Cardiac fibroblast (primary cell): ENCODE measurements around the gene RASSF4.

Experiments
- DNase-seq, 2 donors: peaks; one replicate each; pipeline versions ENCODE4 v3.0.0 to v3.0.0-alpha.2; 2010; ENCODE audit warnings: low read depth in 2 of 2
- H3K4me3 ChIP-seq, 2 donors: replicated peaks in 1 of 2; 1 replicate in 1 of 2; 2 replicates in 1 of 2; pipeline ENCODE4 v1.5.1; 2011; ENCODE audit warnings: low read depth in 2 of 2, low read length in 2 of 2, mild to moderate bottlenecking in 2 of 2, moderate library complexity in 1 of 2
- TF ChIP-seq, protein P1 (sequence below): IDR thresholded peaks from one replicate; pipeline ENCODE4 v1.5.1; 2011; ENCODE audit warnings: low read depth, mild to moderate bottlenecking, low read length, inconsistent platforms

Gene RASSF4

DNA sequence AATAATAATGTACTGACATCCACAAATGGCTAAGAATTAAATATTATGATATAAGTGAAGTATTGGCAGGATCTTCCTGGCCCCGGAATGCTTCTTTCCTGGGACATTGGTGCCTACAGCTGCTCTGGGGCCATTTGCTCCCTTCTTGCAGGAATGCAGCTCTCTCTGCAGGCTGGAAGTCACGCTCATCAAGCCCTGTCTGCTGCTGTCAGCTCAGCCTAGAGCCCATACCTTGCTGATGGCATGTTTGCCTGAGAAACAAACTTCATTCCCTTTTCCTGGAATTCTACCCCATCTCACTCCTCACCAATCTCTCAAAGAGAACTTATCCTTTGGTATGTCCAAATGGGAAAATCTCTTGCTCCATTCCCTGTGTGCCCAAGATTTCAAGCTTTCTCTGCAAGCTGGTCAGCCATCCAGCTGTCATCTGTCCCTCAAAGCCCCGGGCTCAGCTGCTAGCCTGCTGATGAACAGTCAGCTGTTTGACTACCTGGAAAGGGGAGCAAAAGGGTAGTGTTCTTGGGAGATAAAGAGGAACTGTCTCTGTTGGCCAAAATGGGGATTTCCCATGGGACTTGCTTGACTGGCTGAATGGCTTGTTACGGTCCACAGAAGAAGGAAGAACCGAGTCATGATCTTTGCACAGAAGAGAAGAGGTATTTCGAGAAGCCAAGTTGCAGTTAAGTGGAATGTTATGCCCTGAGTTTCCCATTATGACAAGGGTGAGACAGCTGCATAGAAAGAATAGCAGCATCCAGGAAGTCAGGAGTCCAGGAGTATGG, 12.0 kb upstream of the RASSF4 start:
- H3K4me3 ChIP-seq: no peak overlapping the region
- TF ChIP-seq, protein P1, sequence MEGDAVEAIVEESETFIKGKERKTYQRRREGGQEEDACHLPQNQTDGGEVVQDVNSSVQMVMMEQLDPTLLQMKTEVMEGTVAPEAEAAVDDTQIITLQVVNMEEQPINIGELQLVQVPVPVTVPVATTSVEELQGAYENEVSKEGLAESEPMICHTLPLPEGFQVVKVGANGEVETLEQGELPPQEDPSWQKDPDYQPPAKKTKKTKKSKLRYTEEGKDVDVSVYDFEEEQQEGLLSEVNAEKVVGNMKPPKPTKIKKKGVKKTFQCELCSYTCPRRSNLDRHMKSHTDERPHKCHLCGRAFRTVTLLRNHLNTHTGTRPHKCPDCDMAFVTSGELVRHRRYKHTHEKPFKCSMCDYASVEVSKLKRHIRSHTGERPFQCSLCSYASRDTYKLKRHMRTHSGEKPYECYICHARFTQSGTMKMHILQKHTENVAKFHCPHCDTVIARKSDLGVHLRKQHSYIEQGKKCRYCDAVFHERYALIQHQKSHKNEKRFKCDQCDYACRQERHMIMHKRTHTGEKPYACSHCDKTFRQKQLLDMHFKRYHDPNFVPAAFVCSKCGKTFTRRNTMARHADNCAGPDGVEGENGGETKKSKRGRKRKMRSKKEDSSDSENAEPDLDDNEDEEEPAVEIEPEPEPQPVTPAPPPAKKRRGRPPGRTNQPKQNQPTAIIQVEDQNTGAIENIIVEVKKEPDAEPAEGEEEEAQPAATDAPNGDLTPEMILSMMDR: no peak
- DNase-seq: no peak

DNA sequence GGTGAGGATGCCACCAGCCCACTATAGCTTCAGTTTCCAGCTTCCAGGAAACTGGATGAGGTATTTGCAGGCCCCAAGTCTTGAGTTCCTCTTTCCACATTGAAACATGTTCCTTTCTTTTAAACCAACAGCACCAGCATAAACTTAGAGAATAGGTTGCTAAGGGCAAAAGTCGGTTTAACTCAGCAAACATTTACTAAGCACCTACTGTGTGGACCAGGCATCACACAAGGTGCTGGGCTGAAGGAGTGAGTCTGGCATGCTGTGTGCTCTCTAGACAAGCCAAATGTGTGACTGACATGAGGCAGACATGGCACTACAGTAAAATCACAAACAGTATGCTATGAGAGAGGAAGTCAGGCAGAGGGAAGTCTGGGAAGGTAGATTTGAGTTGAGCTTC, 11.0 kb upstream of the RASSF4 start:
- no peak overlapping the region for H3K4me3 ChIP-seq
- DNase-seq: no peak
- TF ChIP-seq, protein P1: no peak

DNA sequence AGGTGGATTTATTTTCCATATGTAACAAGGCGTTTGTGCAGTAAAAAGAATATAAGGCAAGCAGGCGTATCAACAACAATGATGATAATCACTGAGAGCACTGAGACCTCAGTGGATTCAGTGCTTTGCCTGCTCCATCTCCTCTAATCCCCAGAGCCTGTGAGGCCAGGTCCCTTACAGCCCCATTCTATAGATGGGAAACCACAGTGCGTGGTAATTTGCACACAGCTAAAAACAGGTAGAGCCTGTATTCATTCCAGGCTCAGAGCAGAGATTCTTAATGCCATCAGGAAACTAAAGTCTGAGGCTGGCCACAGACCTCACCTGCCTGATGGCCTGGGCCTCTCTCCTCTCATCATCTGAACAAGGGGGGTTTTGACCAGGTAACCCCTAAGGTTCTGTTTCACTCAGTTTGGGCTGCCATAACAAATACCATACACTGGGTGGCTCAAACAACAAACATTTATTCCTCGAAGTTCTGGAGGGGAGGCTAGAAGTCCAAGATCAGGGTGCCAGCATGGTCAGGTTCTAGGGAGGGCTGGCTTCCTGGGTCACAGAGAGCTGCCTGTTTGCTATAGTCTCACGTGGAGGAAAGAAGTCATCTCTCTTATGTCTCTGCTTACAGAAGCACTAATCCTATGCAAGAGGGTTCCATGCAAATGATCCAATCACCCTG, 10.3 kb upstream of the RASSF4 start:
- no peak for DNase-seq
- TF ChIP-seq, protein P1: no peak
- H3K4me3 ChIP-seq: no peak overlapping the region

DNA sequence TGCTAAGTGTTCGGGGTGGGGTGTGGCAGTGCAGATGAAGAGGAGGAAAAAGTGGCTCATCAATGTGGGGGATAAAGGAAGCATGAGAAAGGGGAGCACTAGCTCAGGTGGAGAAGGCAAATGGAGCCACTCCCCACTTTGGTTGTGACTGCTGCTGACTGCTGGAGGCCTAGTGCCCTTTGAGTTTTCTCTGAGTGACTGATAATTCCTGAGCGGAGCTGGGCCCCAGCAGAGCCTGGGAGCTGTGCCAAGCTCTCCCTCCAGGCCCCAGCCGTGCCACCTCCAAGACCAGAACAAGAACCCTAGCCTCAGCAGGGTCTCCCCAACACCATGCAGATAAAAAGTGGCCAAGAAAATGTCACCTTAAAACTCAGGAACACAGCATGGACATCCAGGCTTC, 9.7 kb upstream of the RASSF4 start:
- TF ChIP-seq, protein P1: no peak
- H3K4me3 ChIP-seq: no peak overlapping the region
- DNase-seq: no peak

DNA sequence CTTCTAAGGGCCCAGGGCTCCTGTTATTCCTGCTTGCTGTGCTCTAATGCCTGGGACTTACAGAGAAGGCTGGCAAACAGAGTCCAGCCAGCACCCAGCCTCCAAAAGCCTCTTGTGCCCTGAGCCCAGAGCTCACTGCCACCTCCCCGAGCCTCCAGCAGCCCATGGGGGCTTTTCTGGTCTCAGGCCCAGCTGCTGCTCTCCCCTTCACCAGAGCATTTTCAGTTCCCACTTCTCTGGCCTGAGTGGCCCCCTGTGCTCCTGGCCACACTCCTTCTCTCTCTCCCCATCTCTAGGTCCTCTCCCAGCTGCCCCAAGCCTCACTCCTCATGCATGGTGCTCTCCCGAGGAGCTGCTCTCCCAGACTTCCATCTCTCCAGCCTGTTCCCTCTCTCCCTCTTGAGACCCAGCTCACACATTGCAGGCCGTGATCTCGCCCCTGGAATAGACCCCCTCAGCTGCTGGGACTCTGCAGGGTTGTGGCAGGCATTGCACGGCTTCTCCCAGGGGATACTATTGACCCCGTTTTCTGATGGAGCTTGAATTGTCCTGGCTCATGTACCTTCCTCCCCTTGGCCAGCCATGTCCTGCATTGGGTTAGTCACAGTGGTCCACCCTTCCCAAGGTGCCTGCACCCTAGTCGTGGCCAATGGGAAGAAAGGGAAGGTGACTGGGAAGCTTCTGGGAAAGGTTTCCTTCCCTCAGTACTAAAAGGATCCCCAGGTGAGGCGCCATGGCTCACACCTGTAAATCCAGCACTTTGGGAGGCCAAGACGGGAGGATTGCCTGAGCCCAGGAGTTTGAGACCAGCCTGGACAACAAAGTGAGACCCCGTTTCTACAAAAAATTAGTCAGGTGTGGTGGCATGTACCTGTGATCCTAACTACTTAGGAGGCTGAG, 9.0 kb upstream of the RASSF4 start:
- TF ChIP-seq, protein P1: no peak

DNA sequence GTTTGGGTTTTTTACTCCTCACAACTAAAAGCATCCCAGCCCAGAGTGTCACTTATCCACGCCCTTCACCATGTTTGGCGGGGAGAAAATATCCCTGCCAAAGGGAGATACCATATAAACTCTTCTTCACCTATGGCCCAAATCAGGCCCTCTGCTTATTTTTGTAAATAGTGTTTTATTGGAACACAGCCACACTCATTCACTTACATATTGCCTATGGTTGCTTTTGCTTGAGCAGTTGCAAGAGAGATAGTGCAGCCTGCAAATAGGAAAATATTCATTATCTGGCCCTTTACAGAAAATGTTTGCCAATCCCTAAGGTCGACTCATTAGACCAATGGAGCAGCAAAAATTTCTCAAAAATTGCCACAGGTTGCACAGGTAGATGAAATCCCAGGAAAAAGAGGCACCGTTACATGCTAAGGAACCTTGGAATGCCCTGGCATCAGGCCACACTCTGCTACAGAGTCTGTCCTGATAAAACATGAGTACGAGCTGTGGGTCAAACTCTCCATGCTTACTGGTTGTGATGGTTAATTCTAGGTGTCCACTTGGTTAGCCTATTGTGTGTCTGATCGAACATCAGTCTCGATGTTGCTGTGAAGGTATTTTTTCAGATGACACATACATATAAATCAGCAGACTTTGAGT, 7.9 kb upstream of the RASSF4 start:
- TF ChIP-seq, protein P1: no peak
- no peak overlapping the region for H3K4me3 ChIP-seq
- DNase-seq: no peak

More for the DNA sequence above, 9.0 kb upstream of the RASSF4 start:
- no peak for DNase-seq
- H3K4me3 ChIP-seq: no peak overlapping the region
